GM19468 (cell line): Measurements from ENCODE around the gene CRISPLD2.
"Not testable (repeated sequence)": the region's sequence is repeated elsewhere in the genome, so short reads cannot be mapped to it uniquely, and the experiment has no call there.

Experiments used
- ATAC-seq: cut with Tn5 transposase; IDR thresholded peaks from one replicate; pipeline ENCODE4 v1.9.1; 2021; ENCODE audit warnings: mild to moderate bottlenecking, moderate library complexity, moderate number of reproducible peaks; ENCODE audit not compliant: unreplicated experiment; ENCODE audit errors: extremely low read depth

Gene CRISPLD2

GRCh38 chr16:84853534-84853933 is 33.7 kb downstream of the CRISPLD2 start:
- no peak for ATAC-seq

DNA sequence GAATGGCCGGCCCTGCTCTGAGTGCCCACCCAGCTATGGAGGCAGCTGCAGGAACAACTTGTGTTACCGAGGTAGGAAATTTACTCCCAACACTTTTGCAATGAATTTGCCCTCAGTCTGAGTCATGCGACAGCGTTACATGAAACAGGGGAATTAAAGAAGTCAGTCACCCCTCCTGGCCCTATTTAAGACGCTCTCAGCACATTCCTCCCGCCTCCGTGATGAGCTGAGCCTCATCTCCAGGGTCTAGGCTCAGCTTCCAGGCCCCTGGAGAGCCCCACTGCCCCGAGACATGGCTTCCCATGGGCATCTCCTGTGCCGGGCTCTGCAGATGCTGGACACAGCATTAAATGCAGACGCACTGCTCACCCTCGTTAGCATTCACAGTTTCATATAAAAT is 35.0 kb downstream of the CRISPLD2 start:
- ATAC-seq, result no peak

DNA sequence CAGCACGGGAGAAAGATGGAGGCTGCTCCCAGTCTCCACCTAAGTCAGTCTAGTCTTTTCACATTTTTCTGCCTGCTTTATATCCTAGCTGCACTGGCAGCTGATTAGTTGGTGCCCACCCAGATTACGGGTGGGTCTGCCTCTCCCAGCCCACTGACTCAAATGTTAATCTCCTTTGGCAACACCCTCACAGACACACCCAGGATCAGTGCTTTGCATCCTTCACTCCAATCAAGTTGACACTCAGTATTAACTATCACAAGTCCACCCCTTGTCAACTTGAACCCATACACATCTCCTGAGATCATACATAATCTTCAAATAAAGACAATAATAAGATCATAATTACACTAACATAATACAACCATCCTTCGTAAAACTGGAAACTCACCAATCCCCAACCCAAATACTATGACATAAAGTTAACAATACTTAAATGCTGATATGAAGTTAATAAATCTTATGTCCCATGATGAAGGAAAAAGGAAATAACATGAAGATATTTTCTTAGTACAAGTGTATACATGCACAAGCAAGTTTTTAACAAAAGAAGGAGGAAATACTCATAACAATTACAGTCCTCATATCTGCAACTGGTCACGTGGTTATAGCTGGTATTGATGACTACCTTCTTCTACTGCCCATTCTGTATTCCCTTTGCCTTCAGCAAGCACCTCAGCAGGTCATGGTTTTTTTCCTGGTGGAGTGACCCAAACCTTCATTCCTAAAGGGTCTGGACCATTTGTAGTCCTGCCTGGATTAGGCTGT is 35.8 kb downstream of the CRISPLD2 start:
- not testable (repeated sequence) for ATAC-seq

DNA sequence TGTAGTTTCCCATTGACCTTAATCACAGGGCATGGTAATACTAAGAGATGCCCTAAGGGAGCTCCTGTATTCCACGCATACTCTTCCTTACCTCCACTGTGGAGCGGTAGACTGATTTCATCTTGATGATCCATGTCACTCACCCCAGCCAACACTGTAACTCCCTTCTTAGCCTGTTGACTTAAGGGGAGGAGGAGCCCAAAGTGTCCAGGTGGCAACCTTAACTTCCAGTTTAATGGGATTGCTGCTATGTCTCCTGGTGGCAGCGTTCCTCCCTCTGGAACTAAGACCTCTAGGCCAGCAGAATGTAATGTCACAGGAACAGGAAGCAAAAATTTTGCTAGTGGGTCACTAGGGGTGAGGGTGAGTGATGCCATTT is 36.4 kb downstream of the CRISPLD2 start:
- not testable (repeated sequence) for ATAC-seq

GRCh38 chr16:84856811-84857210 is 37.0 kb downstream of the CRISPLD2 start:
- not testable (repeated sequence) for ATAC-seq

DNA sequence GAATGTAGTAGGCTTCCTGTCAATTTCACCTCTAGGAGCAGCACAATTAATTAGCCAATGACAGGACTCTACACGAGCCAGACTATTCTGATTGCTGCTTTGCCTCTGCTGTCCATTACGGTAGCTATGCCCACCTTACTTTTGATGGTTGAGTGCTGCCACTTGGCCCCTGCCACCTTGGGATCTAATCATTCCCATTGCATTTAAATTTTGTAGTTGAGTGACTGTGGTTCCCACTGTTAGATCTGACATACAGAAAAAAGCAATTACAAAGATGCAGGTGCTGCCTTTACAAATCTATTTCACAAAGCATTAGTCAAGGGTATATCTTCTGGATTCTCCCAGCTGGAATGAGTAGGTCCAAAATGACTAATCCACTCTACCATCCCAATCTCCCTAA is 39.9 kb downstream of the CRISPLD2 start:
- ATAC-seq, result no peak

DNA sequence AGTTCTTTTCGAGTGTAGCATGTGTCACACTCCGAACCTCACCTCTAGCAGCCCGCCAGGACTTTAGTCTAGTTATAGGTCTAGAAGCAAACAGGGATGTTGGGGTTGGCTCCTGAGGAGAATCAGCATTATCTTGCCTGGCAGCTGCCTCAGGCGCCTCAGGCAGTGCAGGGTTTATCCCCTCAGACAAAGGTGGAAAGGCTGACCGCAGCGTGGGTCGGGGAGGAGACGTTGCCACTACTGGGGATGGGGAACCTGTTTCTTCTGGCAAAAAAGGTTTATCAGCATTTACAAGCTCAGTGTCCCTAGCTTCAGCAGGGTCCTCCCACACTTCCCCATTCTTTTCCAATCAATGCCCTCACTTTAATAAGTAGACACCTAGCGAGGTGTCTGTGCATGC is 40.6 kb downstream of the CRISPLD2 start:
- no peak for ATAC-seq

DNA sequence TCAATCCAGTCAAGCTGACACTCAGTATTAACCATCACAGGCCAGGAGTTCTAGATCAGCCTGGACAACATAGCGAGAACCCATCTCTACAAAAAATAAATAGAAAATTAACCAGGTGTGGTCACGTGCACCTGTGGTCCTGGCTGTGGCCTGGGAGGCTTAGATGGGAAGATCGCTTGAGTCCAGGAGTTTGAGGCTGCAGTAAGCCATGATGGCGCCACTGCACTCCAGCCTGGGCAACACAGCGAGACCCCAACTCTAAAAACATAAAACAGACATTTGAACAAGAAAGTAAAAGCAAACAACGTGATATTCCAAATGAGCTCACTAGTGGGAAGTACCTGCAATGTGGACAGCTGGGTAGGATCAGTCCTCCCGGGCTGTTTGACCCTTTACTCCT is 41.9 kb downstream of the CRISPLD2 start:
- ATAC-seq, result no peak

GRCh38 chr16:84862804-84863480 is 43.2 kb downstream of the CRISPLD2 start:
- no peak for ATAC-seq

DNA sequence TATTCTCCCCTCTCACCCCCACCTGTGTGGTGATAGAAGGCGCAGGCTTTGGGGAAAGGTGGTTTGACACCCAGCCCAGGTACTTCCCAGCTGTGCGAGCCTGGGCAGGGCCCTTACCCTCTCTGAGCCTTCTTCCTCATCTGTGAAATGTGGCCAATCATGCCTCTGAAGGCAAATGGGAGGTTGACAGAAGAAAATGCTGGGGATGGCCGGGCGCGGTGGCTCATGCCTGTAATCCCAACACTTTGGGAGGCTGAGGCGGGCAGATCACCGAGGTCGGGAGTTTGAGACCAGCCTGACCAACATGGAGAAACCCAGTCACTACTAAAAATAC is 43.7 kb downstream of the CRISPLD2 start:
- no peak for ATAC-seq

DNA sequence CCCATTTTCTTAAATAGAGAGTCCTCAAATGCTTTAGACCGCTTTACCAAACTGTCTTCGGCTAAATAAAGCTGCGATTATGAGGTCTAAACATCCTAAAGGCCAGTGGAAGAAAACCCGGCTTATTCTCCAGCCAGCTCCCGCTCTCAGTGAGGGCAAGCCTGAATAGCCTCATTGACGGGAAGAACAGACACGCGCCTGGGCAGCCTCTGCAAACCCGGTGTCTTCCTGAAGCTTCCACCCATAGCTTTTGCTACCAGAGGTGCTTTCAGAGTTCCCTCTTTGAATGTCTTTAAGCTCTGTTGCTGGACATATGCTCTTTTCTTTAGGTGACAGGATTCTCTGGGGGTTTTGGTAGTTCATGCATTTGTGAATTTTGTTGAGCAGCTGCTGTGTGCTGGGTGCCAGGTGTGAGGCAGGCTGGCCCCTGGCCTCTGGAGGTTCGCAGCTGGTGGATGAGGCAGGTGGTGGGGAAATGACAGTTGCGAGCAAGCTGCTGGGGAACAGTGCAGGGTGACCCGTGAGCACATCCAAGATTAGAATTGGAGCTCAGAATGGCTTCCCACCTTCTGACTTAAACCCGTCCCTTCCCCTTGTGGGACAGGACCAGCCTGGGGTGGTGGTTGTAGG is 44.7 kb downstream of the CRISPLD2 start:
- ATAC-seq, result no peak

DNA sequence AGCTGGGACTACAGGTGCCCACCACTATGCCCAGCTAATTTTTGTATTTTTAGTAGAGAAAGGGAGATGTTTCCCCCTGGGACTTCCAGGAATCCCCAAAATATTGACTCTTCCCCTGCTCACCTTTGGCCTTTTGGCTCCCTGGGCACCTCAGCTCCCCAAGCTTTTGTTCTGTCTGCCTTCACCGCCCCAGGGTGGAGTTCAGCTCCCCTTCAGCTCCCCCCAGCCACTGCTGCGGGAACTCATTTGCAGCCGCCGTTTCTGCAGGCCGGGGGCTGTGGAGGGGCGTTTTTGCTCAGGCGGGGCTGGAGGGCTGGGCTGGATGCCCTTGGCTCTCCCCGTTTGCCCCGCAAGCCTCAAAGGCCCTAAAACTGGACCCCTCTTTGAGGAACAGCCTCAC is 47.9 kb downstream of the CRISPLD2 start:
- no peak for ATAC-seq

DNA sequence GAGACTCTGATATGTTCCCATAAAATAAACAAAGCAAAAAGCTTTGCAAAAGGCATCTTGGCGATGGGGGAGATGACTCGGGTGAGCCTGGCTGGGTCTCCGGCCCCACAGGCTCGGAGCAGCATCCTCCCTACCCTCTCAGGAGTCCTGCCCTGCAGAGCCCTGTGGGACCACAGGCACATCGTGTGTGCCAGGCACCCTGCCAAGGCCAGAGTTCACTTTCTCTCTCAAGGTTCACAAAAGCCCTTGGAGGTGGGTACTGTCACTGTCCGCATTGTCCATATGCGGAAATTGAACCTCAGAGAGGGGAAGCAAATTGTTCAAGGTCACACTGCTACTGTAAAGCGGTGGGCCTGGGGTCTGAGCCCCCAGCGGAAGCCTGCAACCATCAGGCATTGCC is 48.5 kb downstream of the CRISPLD2 start:
- no peak for ATAC-seq

DNA sequence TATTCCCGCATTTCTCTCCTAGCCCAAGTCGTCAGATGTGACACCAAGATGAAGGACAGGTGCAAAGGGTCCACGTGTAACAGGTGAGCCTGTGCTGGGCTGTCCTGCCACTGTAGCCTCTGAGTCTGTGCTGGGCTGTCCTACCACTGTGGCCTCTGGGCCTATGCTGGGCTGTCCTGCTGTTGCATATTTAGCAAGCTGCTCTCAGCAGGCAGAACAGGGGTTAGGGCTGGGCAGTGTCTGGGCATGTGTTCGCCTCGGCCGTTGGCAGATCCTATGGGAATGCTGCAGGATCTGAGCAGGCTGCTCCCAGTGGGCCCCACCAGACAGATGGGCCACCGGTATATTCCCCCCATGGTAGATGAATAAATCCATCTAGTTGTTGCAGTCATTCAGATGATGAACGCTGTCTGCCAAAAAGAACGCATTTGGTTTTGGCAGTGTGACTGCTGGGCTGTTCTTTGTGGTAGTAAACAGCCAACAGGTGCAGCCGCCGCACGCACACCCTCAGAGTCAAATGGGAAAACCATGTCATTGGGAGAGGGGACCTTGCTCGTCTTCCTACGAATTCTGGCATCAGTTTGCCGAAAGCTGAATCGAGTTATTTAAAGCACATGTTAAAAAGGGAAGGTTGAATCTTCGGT is 49.2 kb downstream of the CRISPLD2 start:
- no peak for ATAC-seq

DNA sequence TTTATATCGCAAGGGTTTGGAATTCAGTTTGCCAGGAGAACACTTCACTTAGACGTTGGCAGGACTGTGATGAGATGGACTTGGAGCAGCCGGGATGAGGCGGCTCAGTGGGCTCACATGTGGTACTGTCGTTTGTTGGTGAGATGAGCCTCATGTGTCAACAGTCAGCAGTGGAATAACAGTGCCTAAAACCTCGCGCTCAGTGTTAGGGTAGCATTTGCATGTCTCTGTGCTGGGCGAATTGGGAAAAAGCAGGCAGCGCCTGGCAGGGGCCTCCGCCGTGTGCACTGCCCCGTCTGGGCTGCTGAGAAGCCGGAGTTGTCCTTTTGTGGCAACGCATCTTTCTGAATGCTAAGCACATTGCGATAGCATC is 49.7 kb downstream of the CRISPLD2 start:
- ATAC-seq, result no peak

DNA sequence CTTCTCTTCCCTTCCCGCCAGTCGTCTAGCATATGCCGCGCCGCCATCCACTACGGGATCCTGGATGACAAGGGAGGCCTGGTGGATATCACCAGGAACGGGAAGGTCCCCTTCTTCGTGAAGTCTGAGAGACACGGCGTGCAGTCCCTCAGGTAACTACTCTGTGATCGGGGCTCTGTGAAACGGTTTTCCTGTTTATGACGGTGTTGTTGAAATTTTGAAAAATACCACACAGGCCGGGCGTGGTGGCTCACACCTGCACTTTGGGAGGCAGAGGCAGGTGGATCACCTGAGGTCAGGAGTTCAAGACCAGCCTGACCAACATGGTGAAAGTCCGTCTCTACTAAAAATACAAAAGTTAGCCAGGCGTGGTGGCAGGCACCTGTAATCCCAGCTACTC is 53.2 kb downstream of the CRISPLD2 start:
- ATAC-seq, result not testable (repeated sequence)

- no peak for ATAC-seq
Measured at GRCh38 chr16:84874004-84874435, 54.2 kb downstream of the CRISPLD2 start.

DNA sequence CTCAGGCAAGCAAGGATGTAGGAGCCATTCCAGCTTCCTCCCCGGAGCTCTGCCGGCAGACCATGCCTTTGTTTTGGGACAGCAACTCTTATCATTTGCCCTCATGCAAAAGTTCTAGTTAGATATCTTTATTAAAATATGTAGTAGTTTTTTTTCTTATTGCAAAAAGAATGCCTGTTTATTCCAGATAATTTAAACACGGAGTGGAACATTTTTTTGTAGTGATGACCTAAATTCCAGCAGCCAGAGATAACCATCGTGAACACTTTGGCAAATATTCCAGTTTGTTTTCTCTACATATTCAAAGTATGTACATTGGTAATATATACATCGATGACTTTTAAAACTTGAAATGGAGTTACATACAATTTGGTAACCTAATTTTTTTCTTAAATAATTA is 54.8 kb downstream of the CRISPLD2 start:
- no peak for ATAC-seq

GRCh38 chr16:84874983-84875382 is 55.2 kb downstream of the CRISPLD2 start:
- no peak for ATAC-seq

- ATAC-seq, result no peak
Measured at GRCh38 chr16:84875846-84876245, 56.1 kb downstream of the CRISPLD2 start.
